A549 (cell line): ENCODE results near the gene USP6NL.

ENCODE experiments used
- CHD2 ChIP-seq: fragments of 150-350 bp; IDR thresholded peaks from 2 replicates; pipeline ENCODE4 v1.6.1; 2014; ENCODE audit warnings: low read length; ENCODE audit not compliant: partially characterized antibody
- CTCF ChIP-seq: fragments of >200 bp; sonication (Bioruptor Twin); formaldehyde crosslinking; IDR thresholded peaks from 3 replicates; pipeline ENCODE4 v1.5.1; 2016
- FOSL2 ChIP-seq, 2 experiments: fragments of 450-650 bp in 1 of 2; fragments of >200 bp in 1 of 2; sonication (Bioruptor Twin) in 1 of 2; formaldehyde crosslinking; IDR thresholded peaks; 2 replicates each; pipeline versions ENCODE4 v1.5.0 to v1.6.1; 2016 to 2020; ENCODE audit warnings: mild to moderate bottlenecking in 1 of 2, moderate library complexity in 1 of 2
- MAX ChIP-seq: IDR thresholded peaks from 2 replicates; pipeline ENCODE4 v1.6.1; 2012
- MAZ ChIP-seq: fragments of 150-350 bp; IDR thresholded peaks from 2 replicates; pipeline ENCODE4 v1.6.1; 2014; ENCODE audit warnings: antibody characterized with exemption, low read depth, low read length, borderline replicate concordance
- POLR2A ChIP-seq: IDR thresholded peaks from 2 replicates; pipeline ENCODE4 v1.6.1; 2012; ENCODE audit warnings: mild to moderate bottlenecking, low read length
- REST ChIP-seq: fragments of 200-600 bp; sonication (generic); IDR thresholded peaks from 2 replicates; pipeline ENCODE4 v1.6.1; 2016; ENCODE audit warnings: antibody characterized with exemption, mild to moderate bottlenecking, moderate library complexity
- TF ChIP-seq, protein P1 (sequence below): IDR thresholded peaks from 2 replicates; pipeline ENCODE4 v1.6.1; 2012

GRCh38 chr10:11643039-11643438, 31.6 kb upstream of the USP6NL start:
- TF ChIP-seq CTCF (no peak), MAX (no peak), FOSL2 (IDR thresholded peaks at IDR 0.05) (no peak), FOSL2 (CRISPR knock-in tag; IDR thresholded peaks at IDR 0.05) (no peak), POLR2A (no peak), CHD2 (no peak), MAZ (no peak), REST (no peak)
- TF ChIP-seq, protein P1, sequence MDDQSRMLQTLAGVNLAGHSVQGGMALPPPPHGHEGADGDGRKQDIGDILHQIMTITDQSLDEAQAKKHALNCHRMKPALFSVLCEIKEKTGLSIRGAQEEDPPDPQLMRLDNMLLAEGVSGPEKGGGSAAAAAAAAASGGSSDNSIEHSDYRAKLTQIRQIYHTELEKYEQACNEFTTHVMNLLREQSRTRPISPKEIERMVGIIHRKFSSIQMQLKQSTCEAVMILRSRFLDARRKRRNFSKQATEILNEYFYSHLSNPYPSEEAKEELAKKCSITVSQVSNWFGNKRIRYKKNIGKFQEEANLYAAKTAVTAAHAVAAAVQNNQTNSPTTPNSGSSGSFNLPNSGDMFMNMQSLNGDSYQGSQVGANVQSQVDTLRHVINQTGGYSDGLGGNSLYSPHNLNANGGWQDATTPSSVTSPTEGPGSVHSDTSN = no peak
